Astrocyte of the cerebellum (primary cell): ENCODE measurements around the gene LPCAT2.

Experiments used
- DNase-seq: peaks from one replicate; pipeline ENCODE4 v3.0.0-alpha.2; 2011; ENCODE audit warnings: low read depth
- H3K4me3 ChIP-seq: 2 replicates; pipeline ENCODE4 v1.5.1; 2011; ENCODE audit warnings: mild to moderate bottlenecking, low read depth, low read length, moderate library complexity
- CTCF ChIP-seq: IDR thresholded peaks from 2 replicates; pipeline ENCODE4 v1.5.1; 2012; ENCODE audit warnings: low read length, low read depth, moderate library complexity, mild to moderate bottlenecking; ENCODE audit errors: missing control alignments
- in situ Hi-C: cut with HindIII; loops from 2 replicates; pipeline ENCODE4 v1.10.0; 2017; ENCODE audit warnings: low sequenced_read_pairs

LPCAT2 gene

GRCh38 chr16:55527885-55528284, 19.0 kb downstream of the LPCAT2 start:
- TF ChIP-seq CTCF = no peak
- in situ Hi-C loops = no loop called here
- no peak for DNase-seq
- no peak overlapping the region for H3K4me3 ChIP-seq

- no peak for TF ChIP-seq CTCF
- in situ Hi-C loops = no loop called here
- H3K4me3 ChIP-seq = no peak overlapping the region
- DNase-seq = no peak
These were observed 20.1 kb downstream of the LPCAT2 start for GRCh38 chr16:55529018-55529417.

- no peak for DNase-seq
- H3K4me3 ChIP-seq = no peak overlapping the region
- TF ChIP-seq CTCF = no peak
- in situ Hi-C loops = no loop called here
These were observed 21.5 kb downstream of the LPCAT2 start for GRCh38 chr16:55530316-55530856.

GRCh38 chr16:55532227-55532626, 23.4 kb downstream of the LPCAT2 start:
- in situ Hi-C loops = no loop called here
- TF ChIP-seq CTCF = no peak
- H3K4me3 ChIP-seq = no peak overlapping the region

GRCh38 chr16:55534756-55535155, 25.9 kb downstream of the LPCAT2 start:
- in situ Hi-C loops = no loop called here

More at GRCh38 chr16:55532227-55532626, 23.4 kb downstream of the LPCAT2 start:
- no peak for DNase-seq

GRCh38 chr16:55539049-55539448, 30.2 kb downstream of the LPCAT2 start:
- no peak overlapping the region for H3K4me3 ChIP-seq
- no peak for TF ChIP-seq CTCF
- no peak for DNase-seq
- in situ Hi-C loops = no loop called here

More at GRCh38 chr16:55534756-55535155, 25.9 kb downstream of the LPCAT2 start:
- H3K4me3 ChIP-seq = no peak overlapping the region
- TF ChIP-seq CTCF = no peak
- DNase-seq = no peak
